GM12864 (cell line): ENCODE measurements around the gene ZBTB1.
"Not testable (repeated sequence)": the region's sequence is repeated elsewhere in the genome, so short reads cannot be mapped to it uniquely, and the experiment has no call there.

Source experiments
- DNase-seq: peaks from one replicate; pipeline ENCODE4 v3.0.0-alpha.2; 2011; ENCODE audit warnings: low read depth
- H3K4me3 ChIP-seq: 2 replicates; pipeline ENCODE4 v1.5.1; 2011; ENCODE audit warnings: mild to moderate bottlenecking, low read depth, low read length, control low read depth
- TF ChIP-seq, protein P1 (sequence below): IDR thresholded peaks from 2 replicates; pipeline ENCODE4 v1.5.1; 2011; ENCODE audit warnings: low read depth, mild to moderate bottlenecking, moderate library complexity, low read length, control low read depth, inconsistent platforms; ENCODE audit errors: missing control alignments

Gene ZBTB1

DNA sequence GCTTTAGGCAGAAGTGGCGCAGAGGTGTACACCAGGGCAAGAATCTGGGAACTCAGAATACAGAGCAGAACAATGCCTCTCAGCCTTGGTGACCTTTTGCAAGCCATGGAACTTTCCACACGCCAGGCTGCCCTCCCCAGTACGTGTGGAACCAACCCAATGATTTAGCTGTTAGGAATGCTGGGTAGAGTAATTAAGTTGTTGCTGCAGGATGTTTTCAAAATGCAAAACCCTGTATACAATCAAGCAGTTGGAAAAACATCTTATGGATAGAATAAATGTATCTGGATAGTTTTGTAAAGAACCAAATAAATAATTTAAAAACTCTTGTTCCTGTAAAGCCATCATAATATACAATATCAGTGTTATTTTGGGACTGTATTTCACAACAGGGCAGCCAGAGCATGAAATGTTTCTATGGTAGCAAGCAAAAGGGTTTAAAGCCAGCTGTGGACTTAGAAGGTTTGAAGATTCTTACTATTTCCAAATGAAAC, 64.6 kb downstream of the ZBTB1 start:
- no peak overlapping the region for H3K4me3 ChIP-seq
- TF ChIP-seq, protein P1, sequence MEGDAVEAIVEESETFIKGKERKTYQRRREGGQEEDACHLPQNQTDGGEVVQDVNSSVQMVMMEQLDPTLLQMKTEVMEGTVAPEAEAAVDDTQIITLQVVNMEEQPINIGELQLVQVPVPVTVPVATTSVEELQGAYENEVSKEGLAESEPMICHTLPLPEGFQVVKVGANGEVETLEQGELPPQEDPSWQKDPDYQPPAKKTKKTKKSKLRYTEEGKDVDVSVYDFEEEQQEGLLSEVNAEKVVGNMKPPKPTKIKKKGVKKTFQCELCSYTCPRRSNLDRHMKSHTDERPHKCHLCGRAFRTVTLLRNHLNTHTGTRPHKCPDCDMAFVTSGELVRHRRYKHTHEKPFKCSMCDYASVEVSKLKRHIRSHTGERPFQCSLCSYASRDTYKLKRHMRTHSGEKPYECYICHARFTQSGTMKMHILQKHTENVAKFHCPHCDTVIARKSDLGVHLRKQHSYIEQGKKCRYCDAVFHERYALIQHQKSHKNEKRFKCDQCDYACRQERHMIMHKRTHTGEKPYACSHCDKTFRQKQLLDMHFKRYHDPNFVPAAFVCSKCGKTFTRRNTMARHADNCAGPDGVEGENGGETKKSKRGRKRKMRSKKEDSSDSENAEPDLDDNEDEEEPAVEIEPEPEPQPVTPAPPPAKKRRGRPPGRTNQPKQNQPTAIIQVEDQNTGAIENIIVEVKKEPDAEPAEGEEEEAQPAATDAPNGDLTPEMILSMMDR, result no peak
- no peak for DNase-seq

DNA sequence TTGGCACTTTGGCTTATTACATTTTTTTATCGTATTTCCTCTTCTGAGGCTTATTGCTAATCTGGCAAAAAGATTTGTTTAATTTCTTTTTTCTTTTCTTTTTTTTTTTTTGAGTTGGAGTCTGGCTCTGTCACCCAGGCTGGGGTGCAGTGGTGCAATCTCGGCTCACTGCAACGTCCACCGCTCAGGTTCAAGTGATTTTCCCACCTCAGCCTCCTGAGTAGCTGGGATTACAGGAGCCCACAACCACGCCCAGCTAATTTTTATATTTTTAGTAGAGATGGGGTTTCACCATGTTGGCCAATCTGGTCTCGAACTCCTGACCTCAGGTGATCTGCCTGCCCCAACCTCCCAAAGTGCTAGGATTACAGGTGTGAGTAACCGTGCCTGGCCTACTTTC, 65.1 kb downstream of the ZBTB1 start:
- not testable (repeated sequence) for DNase-seq, H3K4me3 ChIP-seq

DNA sequence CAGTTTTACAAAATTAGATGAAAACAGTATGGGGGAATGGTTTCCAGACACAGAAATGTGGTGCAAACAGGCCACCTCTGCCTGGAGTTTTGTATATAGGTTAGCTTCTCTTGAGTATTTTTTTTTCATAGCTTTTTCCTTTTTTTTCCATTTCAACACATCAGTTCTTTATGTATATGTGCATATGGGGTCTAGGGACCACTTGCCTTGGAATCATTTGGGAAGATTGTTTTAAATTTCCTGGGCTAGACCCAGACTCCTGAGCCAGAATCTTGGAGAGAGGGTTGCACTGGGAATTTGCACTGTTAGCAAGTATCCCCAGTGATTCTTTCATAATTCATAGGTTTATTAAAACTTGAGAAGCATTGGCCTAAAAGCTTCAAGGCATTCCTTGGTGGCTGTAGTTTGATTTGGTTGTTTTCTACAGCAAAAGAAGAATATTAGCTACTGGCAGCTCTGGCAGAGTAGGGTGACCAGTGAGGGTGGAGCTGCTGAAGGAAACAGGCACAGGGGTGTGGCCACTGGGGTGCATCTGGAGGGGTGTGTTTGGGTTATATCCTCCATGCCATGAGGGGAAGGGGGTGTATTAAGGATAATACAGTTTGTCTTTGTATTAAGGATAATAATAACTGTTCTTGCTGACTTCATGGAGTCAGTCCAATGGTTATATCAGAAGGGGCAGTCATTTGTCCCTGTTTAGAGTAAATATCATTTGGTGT, 68.0 kb downstream of the ZBTB1 start:
- DNase-seq, result no peak
- TF ChIP-seq, protein P1, result no peak
- H3K4me3 ChIP-seq, result no peak overlapping the region

DNA sequence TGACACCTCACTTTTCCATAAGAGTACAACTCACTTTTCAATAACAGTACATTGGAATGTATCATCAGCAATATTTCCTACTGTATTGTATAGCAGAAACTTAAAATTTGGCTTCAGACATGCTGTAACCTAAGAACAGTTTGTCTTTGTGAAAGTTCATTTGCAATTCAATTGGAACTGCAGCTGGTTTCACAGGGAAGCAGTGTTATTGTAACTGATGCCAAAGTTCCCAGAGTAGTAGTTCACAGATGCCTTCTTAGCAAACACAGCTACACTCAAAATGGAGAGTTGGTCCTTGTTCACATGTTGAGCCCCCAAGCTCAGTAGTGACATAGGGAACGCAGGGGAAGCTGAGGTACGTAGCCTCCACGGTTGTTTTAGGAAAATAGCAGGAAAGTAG, 68.5 kb downstream of the ZBTB1 start:
- no peak overlapping the region for H3K4me3 ChIP-seq
- TF ChIP-seq, protein P1, result no peak
- DNase-seq, result no peak
